ENCODE results near the gene MYO7B. TPM values are rescaled to one million over a fixed set of nuclear protein-coding genes. Genes with fewer than 3 reads are reported as not detected.

Gene MYO7B
- total RNA-seq, 4 donors from 2014 or later = 0.27 to 0.77 (median 0.54) TPM; not detected in 1

DNA sequence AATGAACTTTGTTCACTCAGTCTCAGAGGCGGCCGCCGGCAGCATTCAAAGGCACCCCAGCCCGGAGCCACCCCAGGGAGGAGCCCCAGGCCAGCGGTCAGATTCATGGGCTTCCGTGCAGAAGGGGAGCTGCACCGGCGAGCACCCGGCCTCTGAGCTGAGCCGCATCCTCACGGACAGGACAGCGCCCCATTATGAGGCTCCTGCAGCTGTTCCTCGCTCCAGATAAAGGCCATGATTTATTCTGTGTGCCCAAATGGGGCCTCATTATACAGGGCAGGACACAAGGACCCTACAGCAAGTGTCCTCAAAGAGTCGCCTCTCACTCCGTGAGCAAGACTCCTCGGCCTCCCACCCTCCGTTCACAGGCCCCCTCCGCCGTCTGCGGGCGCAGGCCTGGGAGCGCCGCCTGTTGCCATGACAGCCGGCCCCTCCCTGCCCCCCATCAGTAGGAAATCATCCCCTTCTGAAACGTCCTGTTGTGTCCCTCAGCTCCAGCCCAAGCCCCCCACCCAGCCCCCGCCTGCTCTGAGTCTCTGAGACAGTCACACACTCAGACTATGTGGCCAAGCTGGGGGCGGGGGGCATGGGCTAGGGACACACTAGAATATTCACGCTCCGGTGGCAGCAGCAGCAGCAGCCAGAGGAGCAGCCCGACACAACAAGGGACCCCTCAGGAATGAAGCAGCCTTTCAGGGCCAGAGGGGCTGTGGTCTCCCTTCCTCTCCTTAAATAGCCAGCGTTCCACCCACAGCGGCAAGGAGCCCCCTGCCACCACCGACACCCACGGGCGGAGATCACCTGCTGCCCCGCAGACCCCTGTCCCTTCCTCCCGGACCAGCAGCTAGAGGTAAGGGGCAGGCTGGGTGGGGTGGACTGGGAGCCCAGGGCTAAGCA lies 110.2 kb downstream of the MYO7B start, which contains the start of gene GPR17:
TSS of gene GPR17 (plus strand) at position 759 of the 897 bp plus-strand sequence. CDS start 4,583 bp downstream, outside the sequence.
- Histone ChIP-seq H3K9me3 (no peaks in the 10 kb centered on the region), H3K27me3 (no peaks in the 10 kb centered on the region), H3K27ac (peak within 1 kb of the TSS; percentile 41 to 83 (median 82)), H3K36me3 (peaks cover 0 to 49% of the 10 kb centered on the region in 2 donors), H3K4me3 (no peak within 1 kb of the TSS), H3K4me1 (peaks cover 4 to 98% (median 43%) of the 10 kb centered on the region in 3 donors)
- WGBS, 2 donors (ENCODE audit: low coverage in 1 of 2) = 59% methylated on average over 10 of the region's 37 CpGs; no CpG with 5 or more reads in 1 of the 2 donors
- no peak for ATAC-seq
- TF ChIP-seq, protein P1, sequence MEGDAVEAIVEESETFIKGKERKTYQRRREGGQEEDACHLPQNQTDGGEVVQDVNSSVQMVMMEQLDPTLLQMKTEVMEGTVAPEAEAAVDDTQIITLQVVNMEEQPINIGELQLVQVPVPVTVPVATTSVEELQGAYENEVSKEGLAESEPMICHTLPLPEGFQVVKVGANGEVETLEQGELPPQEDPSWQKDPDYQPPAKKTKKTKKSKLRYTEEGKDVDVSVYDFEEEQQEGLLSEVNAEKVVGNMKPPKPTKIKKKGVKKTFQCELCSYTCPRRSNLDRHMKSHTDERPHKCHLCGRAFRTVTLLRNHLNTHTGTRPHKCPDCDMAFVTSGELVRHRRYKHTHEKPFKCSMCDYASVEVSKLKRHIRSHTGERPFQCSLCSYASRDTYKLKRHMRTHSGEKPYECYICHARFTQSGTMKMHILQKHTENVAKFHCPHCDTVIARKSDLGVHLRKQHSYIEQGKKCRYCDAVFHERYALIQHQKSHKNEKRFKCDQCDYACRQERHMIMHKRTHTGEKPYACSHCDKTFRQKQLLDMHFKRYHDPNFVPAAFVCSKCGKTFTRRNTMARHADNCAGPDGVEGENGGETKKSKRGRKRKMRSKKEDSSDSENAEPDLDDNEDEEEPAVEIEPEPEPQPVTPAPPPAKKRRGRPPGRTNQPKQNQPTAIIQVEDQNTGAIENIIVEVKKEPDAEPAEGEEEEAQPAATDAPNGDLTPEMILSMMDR (IDR thresholded peaks at IDR 0.05) = no peak
- no peak for TF ChIP-seq EP300 (IDR thresholded peaks at IDR 0.05)

DNA sequence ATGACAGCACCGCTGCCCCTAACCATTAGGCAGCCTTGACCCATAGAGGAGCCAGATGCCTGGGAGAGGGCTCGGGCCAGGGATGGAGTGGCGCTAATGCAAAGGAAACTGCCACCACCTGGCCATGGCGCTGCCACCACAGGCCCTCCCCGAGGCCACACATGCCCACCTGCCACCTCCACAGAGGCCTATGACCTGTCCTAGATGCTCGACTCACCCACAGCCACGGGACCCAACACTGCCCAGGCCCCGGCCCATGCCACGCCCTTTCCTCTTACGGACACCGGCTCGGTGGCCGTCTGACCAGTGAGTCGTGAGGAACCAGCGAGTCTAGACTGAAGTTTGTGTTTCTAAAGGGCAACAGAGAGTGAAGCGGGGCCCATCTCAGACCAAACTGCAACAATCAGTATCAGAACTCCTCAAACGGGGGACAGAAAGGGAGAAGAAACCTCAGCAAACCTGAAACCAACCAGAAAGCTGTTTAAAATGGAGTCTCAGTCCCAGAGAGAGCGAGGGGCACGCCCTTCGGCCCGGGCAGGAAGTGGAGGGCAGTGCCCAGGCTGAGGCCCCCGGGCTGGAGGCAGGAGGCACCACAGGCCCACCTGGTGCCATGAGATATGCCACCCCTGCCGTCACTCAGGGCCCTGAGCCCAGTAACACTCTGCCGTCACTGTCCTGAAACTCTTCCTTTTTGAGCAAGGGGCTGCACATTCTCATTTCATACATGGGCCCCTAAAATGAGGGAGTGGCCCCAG lies 111.2 kb downstream of the MYO7B start:
- Histone ChIP-seq H3K36me3 (peaks cover 0 to 47% of the 10 kb centered on the region in 2 donors), H3K9me3 (no peaks in the 10 kb centered on the region), H3K4me3 (no peak overlapping the region), H3K27ac (peak overlapping the region; percentile 41 to 83 (median 82)), H3K27me3 (no peaks in the 10 kb centered on the region), H3K4me1 (peaks cover 4 to 99% (median 54%) of the 10 kb centered on the region in 3 donors)
- ATAC-seq = no peak
- 40% methylated on average over 3 of the region's 24 CpGs; no CpG with 5 or more reads in 1 of the 2 donors for WGBS, 2 donors (ENCODE audit: low coverage in 1 of 2)
- TF ChIP-seq POLR2AphosphoS5 (IDR thresholded peaks at IDR 0.05) = no peak
- TF ChIP-seq EP300 (IDR thresholded peaks at IDR 0.05) = no peak
- TF ChIP-seq, protein P1 (IDR thresholded peaks at IDR 0.05) = no peak
- no peak for TF ChIP-seq POLR2A (IDR thresholded peaks at IDR 0.05)

DNA sequence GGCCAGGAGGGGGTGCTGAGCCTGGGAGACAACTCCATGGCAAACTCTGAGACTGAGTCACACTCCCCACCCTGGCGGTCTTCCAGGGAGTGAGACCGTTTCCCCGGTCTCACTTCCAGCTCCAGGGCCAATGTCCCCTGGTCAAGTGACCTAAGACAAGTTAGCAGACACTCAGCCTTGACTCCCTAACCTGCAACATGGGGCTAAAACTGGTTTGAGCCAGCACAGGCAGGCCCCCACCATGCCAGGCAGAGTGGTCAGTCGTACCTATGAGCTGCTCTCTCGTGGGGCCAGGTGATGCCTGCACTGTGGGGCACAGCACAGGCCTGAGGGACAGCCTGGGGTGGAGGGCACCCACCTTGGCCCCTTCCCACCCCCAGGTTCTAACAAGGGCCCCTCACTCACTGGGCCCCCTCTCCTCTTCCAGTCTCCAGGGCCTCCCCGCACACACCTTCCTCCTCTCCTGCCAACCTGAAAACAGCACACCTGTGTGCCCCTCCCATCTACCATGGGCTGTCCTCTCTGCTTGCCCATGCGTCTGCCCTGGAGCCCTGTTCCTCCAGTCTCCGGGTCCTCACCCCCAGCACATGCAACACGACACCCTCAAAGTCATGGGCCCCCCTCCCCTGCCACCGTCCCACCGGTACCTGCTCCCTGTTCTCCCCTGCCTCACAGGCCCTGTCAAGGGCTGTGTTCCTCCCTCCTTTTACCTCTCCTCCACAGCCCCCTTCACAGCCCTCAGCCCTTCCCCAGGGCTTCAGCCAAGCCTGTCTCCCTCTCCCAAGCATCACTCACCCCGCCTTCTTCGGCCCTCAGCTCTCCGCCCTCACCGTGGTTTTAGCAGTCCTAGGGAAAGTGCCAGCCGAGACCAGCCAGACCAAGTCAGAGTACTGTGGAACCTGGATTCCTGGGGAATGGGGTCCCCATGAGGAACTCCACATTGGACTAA lies 112.0 kb downstream of the MYO7B start:
- H3K36me3 ChIP-seq = peaks cover 0 to 46% of the 10 kb centered on the region in 2 donors
- TF ChIP-seq POLR2A (IDR thresholded peaks at IDR 0.05) (no peak), POLR2AphosphoS5 (IDR thresholded peaks at IDR 0.05) (no peak)
- H3K4me1 ChIP-seq = peaks cover 4 to 99% (median 62%) of the 10 kb centered on the region in 3 donors

DNA sequence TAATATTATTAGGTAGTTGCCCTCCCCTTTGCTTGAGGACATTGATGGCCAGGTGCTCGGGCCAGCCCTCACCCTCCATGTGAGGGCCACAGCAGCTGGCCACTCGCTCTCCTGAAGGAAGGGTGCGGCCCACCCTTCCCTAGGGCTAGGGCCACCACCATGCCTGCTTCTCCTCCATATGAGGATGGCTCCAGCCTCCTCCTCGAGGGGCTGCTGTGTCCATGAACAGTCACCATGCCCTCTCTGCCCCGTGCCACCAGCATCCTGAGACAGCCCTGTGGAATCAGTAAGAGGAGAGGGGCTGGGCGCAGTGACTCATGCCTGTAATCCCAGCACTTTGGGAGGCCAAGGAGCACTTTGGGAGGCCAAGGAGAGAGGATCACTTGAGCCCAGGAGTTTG lies 112.8 kb downstream of the MYO7B start:
- no peak for TF ChIP-seq POLR2A (IDR thresholded peaks at IDR 0.05)
- no peak for TF ChIP-seq EP300 (IDR thresholded peaks at IDR 0.05)
- TF ChIP-seq, protein P1 (IDR thresholded peaks at IDR 0.05) = no peak
- no peak for TF ChIP-seq POLR2AphosphoS5 (IDR thresholded peaks at IDR 0.05)
- H3K36me3 ChIP-seq = peaks cover 0 to 49% of the 10 kb centered on the region in 2 donors
- no peaks in the 10 kb centered on the region for H3K9me3 ChIP-seq
- no peaks in the 10 kb centered on the region for H3K27me3 ChIP-seq
- H3K4me1 ChIP-seq = peaks cover 12 to 99% (median 62%) of the 10 kb centered on the region in 3 donors
- no peak for ATAC-seq
- no CpG with 5 or more reads among the region's 6 CpGs for whole genome bisulfite sequencing, 2 donors (ENCODE audit: low coverage in 1 of 2)
- H3K4me3 ChIP-seq = no peak overlapping the region
- H3K27ac ChIP-seq = peak overlapping the region in 3 of 4 donors; percentile 81 to 83 (median 83)

More for the DNA sequence above, 112.0 kb downstream of the MYO7B start:
- H3K9me3 ChIP-seq = no peaks in the 10 kb centered on the region
- peak; percentile 6 for ATAC-seq
- 25 to 53% methylated on average over 7 to 10 of the region's 16 CpGs for WGBS, 2 donors (ENCODE audit: low coverage in 1 of 2)
- peak overlapping the region; percentile 41 to 83 (median 82) for H3K27ac ChIP-seq
- H3K4me3 ChIP-seq = no peak overlapping the region
- H3K27me3 ChIP-seq = no peaks in the 10 kb centered on the region

Measured in gastroesophageal sphincter (tissue), 4 donors.